HG03045 (cell line): Measurements from ENCODE around the gene MAGI3.
"Not testable (repeated sequence)": the region's sequence is repeated elsewhere in the genome, so short reads cannot be mapped to it uniquely, and the experiment has no call there.

Experiments
- ATAC-seq: cut with Tn5 transposase; IDR thresholded peaks from one replicate; pipeline ENCODE4 v1.9.1; 2021; ENCODE audit warnings: mild to moderate bottlenecking, moderate library complexity; ENCODE audit not compliant: unreplicated experiment

Gene MAGI3

DNA sequence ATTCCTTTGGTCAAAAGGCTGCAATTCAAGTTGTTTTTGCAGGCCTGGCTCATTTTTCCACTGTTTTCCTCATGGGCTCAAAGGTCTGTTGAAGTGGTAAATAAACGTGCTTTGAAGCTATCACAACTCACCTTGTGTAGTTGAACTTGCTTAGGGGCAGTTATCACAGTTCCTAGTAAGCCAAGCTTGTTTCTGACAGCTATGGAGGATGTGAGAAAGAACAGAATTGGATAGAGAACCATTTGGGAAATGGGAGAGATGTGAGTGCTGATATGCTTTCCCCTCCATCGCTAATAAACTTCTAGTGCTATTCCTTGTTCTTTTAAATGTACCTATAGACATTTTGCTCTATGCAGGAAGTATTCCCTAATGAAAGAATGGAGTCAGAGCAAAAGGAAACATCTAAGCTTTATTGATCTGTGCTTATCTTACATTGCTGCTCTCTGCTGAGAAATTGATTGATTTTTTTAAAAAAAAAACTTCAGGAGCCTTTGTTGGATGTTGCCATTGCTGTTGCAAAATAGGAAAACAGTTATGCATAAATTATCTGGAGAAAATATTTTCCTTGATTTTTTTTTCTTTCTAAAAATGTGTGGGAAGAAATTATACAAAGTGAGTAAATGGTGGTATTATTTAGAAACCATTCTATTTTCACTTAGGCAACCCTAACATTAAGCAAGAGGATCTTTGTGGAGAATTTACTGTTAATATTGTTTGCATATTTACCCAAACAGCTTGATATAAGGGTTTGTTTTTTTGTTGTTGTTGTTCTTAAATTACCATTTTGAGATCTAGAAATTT, 118.2 kb downstream of the MAGI3 start:
- ATAC-seq = no peak

GRCh38 chr1:113509766-113510165, 119.5 kb downstream of the MAGI3 start:
- not testable (repeated sequence) for ATAC-seq

DNA sequence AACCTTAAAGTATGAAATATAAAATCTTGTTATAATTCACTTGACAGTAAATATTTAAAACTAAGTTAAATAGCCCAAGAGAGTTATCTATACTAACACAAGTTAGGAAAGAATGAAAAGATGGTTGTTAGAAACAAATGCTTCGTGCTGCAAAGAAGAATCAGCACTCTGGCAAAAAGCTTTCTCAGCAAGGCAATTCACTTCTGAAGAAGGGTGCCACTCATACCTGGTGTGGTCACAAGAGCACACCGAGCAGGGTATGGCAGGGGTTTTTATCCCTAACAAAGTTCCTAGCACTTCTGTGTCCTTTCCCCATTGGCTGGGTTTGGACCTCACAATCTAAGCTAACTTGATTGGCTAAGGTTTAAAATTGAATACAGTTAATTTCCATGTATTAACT, 121.0 kb downstream of the MAGI3 start:
- ATAC-seq = no peak

- no peak for ATAC-seq
Observed at GRCh38 chr1:113515498-113515897, 125.2 kb downstream of the MAGI3 start.

GRCh38 chr1:113517346-113517745, 127.0 kb downstream of the MAGI3 start:
- ATAC-seq = no peak

DNA sequence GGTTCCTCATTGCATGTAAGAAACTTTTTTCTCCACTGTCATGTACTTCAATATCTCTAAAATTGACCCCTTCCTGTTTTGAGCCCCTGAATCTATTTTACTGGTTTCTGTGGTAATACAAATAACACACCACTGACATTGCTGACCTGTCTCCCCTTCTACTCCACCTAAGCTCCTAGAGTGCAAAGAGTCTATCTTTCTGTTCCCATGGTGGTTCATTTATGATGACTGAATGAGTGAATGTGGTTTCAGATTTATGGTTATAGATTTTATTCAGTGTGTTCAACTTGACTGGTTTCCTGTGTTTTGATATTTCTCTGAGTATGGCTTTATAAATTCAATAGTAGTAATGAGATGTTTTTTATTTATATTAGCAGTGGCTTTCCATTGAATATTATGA, 127.7 kb downstream of the MAGI3 start:
- no peak for ATAC-seq

- no peak for ATAC-seq
Observed at GRCh38 chr1:113519556-113519955, 129.2 kb downstream of the MAGI3 start.

GRCh38 chr1:113530021-113530420, 139.7 kb downstream of the MAGI3 start:
- ATAC-seq = no peak

GRCh38 chr1:113531321-113531720, 141.0 kb downstream of the MAGI3 start:
- ATAC-seq = no peak

GRCh38 chr1:113533061-113533460, 142.7 kb downstream of the MAGI3 start:
- no peak for ATAC-seq

GRCh38 chr1:113534130-113534817, 144.0 kb downstream of the MAGI3 start:
- ATAC-seq = no peak

DNA sequence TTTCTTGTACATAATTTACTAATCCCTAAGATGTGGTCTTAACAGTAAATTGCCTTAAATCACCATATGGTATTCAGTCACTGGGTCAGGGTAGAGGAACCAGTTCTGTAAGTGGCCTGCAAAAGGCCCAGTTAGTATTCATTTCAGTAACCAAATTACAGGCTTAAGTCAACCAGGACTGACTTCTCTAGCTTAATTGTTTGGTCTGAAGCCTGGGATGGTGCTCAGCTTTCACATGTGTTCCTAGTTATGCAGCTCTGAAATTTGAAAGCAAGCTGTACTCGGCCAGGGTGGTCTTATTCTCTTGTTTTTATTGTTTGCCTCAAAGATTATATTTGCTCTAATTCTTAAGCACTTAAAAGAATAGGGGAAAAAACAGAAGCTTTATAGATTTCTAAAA, 144.6 kb downstream of the MAGI3 start:
- ATAC-seq = no peak

GRCh38 chr1:113536182-113536780, 146.0 kb downstream of the MAGI3 start:
- ATAC-seq = no peak

- no peak for ATAC-seq
Observed at GRCh38 chr1:113538225-113538624, 147.9 kb downstream of the MAGI3 start.

- no peak for ATAC-seq
Observed at GRCh38 chr1:113540335-113540734, 150.0 kb downstream of the MAGI3 start.

GRCh38 chr1:113541106-113541505, 150.8 kb downstream of the MAGI3 start:
- ATAC-seq = no peak

GRCh38 chr1:113542221-113542701, 151.9 kb downstream of the MAGI3 start:
- no peak for ATAC-seq

DNA sequence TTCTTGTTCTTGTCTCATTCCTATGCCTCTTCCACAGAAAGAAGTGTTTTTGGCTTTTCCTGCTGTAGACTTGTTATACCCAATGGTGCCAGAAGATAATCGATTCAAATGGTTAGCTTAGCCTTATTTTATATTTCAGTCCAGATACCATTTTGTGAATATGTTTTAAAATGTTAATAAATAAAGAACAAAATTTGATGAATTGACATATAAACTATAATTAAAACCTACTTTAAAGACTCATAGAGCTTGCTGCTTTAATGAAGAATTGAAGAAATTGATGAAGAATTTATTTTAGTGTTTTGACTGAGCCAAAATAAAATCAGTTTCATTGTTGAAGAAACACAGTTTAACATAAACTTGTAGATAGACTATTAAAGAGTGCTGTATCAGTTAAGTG, 152.8 kb downstream of the MAGI3 start:
- no peak for ATAC-seq

DNA sequence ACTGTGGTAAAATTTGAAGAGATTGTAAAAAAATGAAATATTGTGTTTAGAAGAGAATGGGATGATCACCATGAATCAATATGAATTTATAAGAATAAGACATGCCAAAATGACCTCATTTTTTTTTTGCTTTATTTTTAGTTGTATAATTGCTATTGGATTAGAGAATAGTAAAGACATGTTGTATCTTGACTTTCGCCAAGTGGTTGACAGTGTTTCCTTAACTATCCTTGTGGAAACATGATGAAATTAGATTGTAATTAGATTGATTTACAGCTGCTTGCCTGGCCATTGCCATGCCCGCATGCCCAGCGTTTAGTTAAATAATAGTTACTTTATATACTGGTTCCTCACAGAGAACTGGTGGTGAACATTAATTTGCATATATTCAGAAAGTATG, 154.9 kb downstream of the MAGI3 start:
- ATAC-seq = no peak

GRCh38 chr1:113545626-113546025, 155.3 kb downstream of the MAGI3 start:
- ATAC-seq = no peak

DNA sequence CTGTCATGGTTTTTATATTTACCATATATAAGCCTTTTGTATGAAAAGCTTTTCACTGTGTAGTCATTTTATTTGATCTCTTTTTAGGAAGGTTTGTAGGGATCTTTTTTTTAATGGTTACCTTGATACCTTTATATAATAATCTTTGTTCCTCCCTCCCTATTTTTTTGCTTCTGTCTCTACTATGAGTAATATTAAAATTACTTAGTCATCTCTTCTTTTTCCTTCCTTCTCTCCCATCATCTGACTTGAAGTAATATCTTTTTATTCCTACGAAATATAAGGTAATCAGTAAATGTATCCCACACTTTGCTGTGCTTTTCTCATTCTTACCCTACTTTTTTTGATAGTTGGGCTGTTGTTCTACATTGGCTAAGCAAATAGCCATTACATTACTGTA, 161.4 kb downstream of the MAGI3 start:
- ATAC-seq = no peak

- no peak for ATAC-seq
Observed at GRCh38 chr1:113552244-113552643, 161.9 kb downstream of the MAGI3 start.
